Upper lobe of left lung (tissue), 4 donors: ENCODE results near the gene SLC39A13.

Source experiments
- POLR2A ChIP-seq, 4 donors: fragments of 450-650 bp; IDR thresholded peaks; one replicate each; pipeline ENCODE4 v1.5.1; 2016 to 2017; ENCODE audit warnings: antibody characterized with exemption in 4 of 4, mild to moderate bottlenecking in 2 of 4
- TF ChIP-seq, protein P1 (sequence below), 6 experiments: fragments of 450-650 bp in 4 of 6; fragments of 200-600 bp in 2 of 6; sonication (generic) in 2 of 6; IDR thresholded peaks; one replicate each; pipeline ENCODE4 v1.5.1; 2016 to 2019; ENCODE audit warnings: antibody characterized with exemption in 6 of 6

DNA sequence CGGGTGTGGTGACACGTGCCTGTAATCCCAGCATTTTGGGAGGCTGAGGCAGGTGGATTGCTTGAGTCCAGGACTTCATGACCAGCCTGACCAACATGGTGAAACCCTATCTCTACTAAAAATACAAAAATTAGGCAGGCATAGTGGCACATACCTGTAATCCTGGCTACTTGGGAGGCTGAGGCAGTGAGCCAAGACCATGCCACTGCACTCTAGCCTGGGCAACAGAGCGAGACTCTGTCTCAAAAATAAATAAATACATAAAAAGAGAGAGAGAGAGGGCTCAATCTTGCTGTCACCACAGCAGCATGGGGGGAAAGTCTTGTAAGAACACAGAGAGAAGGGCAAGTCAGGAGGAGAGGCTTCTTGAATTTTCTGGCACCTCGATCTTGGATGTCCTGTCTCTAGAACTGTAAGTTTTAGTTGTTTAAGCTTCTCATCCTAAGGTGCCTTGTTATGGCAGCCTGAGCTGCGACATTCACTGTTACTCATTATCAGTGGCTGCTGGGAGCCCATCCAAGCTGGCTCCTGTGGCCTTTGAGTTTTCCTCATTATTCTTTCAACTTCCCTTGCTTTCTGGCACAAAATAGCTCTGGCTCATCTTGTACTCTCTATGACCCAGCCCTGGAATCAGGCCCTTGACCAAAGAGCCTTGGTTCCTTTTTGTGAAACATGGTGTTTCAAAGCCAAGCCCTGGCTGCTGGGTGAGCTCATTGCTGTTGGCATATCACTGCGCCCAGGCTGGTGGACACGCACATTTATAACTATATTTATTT, 25.8 kb downstream of the SLC39A13 start:
- TF ChIP-seq POLR2A (IDR thresholded peaks at IDR 0.05) = no peak
- TF ChIP-seq, protein P1, sequence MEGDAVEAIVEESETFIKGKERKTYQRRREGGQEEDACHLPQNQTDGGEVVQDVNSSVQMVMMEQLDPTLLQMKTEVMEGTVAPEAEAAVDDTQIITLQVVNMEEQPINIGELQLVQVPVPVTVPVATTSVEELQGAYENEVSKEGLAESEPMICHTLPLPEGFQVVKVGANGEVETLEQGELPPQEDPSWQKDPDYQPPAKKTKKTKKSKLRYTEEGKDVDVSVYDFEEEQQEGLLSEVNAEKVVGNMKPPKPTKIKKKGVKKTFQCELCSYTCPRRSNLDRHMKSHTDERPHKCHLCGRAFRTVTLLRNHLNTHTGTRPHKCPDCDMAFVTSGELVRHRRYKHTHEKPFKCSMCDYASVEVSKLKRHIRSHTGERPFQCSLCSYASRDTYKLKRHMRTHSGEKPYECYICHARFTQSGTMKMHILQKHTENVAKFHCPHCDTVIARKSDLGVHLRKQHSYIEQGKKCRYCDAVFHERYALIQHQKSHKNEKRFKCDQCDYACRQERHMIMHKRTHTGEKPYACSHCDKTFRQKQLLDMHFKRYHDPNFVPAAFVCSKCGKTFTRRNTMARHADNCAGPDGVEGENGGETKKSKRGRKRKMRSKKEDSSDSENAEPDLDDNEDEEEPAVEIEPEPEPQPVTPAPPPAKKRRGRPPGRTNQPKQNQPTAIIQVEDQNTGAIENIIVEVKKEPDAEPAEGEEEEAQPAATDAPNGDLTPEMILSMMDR (IDR thresholded peaks at IDR 0.05) = no peak
